Mucosa of descending colon (tissue), 3 donors: Measurements from ENCODE around the gene ZSCAN4. TPM values are rescaled to one million over a fixed set of nuclear protein-coding genes. Genes with fewer than 3 reads are reported as not detected.

Source experiments
- ATAC-seq: fragments of 200-7000 bp; cut with Tn5 transposase; one replicate; pipeline ENCODE4 v1.9.1; 2020; ENCODE audit warnings: mild to moderate bottlenecking, moderate library complexity
- DNase-seq, 3 donors: peaks; one replicate each; pipeline ENCODE4 v3.0.0-alpha.2; 2020
- H3K36me3 ChIP-seq: fragments of 200-600 bp; one replicate; pipeline ENCODE4 v1.8.0; 2021; ENCODE audit warnings: low read depth, mild to moderate bottlenecking
- H3K4me1 ChIP-seq: fragments of 200-600 bp; one replicate; pipeline ENCODE4 v1.8.0; 2021; ENCODE audit warnings: low read depth, mild to moderate bottlenecking
- H3K4me3 ChIP-seq: fragments of 200-600 bp; one replicate; pipeline ENCODE4 v1.8.0; 2021; ENCODE audit warnings: mild to moderate bottlenecking
- H3K9me3 ChIP-seq: fragments of 200-600 bp; one replicate; pipeline ENCODE4 v1.8.0; 2021; ENCODE audit warnings: mild to moderate bottlenecking
- CTCF ChIP-seq: fragments of 200-600 bp; IDR thresholded peaks from one replicate; pipeline ENCODE4 v1.8.0; 2022; ENCODE audit warnings: antibody characterized with exemption, mild to moderate bottlenecking
- intact Hi-C, 2 donors: fragments of 100-400 bp; cut with DNase I in 1 of 2; cut with micrococcal nuclease in 1 of 2; formaldehyde crosslinking; loops; one replicate each; pipeline versions ENCODE4 v1.11.0 to v1.11.1; 2022; cut with DNase I, micrococcal nuclease
- total RNA-seq, 3 donors: library from RNA; stranded (reverse); fragmentation: NEBNext Ultra II Directional in 2 of 3; extraction: Animal tissue kit (Norgen Biotek cat#: 25700) in 2 of 3; gene quantifications; one replicate each; pipeline versions ENCODE4 v1.2.1 to v1.2.4, GENCODE V29; 2021 to 2023
- donor health status: DM: no; HTN: no; CAD: no; lungs with moderate emphysema.
- donor health status: DM: no; HTN: no; CAD: no.
- donor health status: DM: no; HTN: yes; CAD: no.

ZSCAN4 gene
- total RNA-seq, 3 donors from 2014 or later, result 0.16 TPM; not detected in 2

GRCh38 chr19:57637379-57637778 is 31.4 kb upstream of the ZSCAN4 start:
- peaks cover 72% of the 10 kb centered on the region for H3K9me3 ChIP-seq

GRCh38 chr19:57641715-57642234 is 27.0 kb upstream of the ZSCAN4 start:
- no peak for ATAC-seq
- H3K4me1 ChIP-seq, result no peaks in the 10 kb centered on the region
- intact Hi-C loops, result no loop called here
- no peak for TF ChIP-seq CTCF
- H3K9me3 ChIP-seq, result peaks cover 84% of the 10 kb centered on the region
- no peak overlapping the region for H3K4me3 ChIP-seq
- no peak for DNase-seq
- H3K36me3 ChIP-seq, result peaks cover 19% of the 10 kb centered on the region

More at GRCh38 chr19:57637379-57637778, 31.4 kb upstream of the ZSCAN4 start:
- TF ChIP-seq CTCF, result no peak
- Histone ChIP-seq H3K36me3 (peaks cover 19% of the 10 kb centered on the region), H3K4me1 (no peaks in the 10 kb centered on the region), H3K4me3 (no peak overlapping the region)
- ATAC-seq (no peak), DNase-seq (no peak)
- intact Hi-C loops, result no loop called here

- intact Hi-C loops, result no loop called here
- H3K9me3 ChIP-seq, result peaks cover 76% of the 10 kb centered on the region
- DNase-seq, result no peak
- peaks cover 19% of the 10 kb centered on the region for H3K36me3 ChIP-seq
- no peak for TF ChIP-seq CTCF
- H3K4me3 ChIP-seq, result no peak overlapping the region
- ATAC-seq, result no peak
- H3K4me1 ChIP-seq, result no peaks in the 10 kb centered on the region
Observed at GRCh38 chr19:57642396-57643046, 26.2 kb upstream of the ZSCAN4 start.

GRCh38 chr19:57643734-57644133 is 25.0 kb upstream of the ZSCAN4 start:
- Histone ChIP-seq H3K4me1 (no peaks in the 10 kb centered on the region), H3K9me3 (peaks cover 64% of the 10 kb centered on the region), H3K36me3 (peaks cover 19% of the 10 kb centered on the region), H3K4me3 (no peak overlapping the region)
- intact Hi-C loops, result no loop called here
- DNase-seq (no peak), ATAC-seq (no peak)
- TF ChIP-seq CTCF, result no peak

GRCh38 chr19:57648331-57649003 is 20.3 kb upstream of the ZSCAN4 start:
- intact Hi-C loops, result no loop called here
- Histone ChIP-seq H3K4me3 (no peak overlapping the region), H3K4me1 (no peaks in the 10 kb centered on the region), H3K36me3 (no peaks in the 10 kb centered on the region), H3K9me3 (peaks cover 19% of the 10 kb centered on the region)
- ATAC-seq (no peak), DNase-seq (no peak)
- no peak for TF ChIP-seq CTCF
